ENCODE measurements around the gene STRADA.

- TF ChIP-seq CTCF (conservative IDR thresholded peaks at IDR 0.05 in 1 of 2, IDR thresholded peaks at IDR 0.05 in 1 of 2; ENCODE audit: low read depth in 1 of 2, low read length in 2 of 2): no peak
- TF ChIP-seq EZH2 (IDR thresholded peaks at IDR 0.05; ENCODE audit: low read length, missing control alignments): no peak
These were observed 22.6 kb downstream of the STRADA start for GRCh38 chr17:63718988-63719387.

Measured in fibroblast of lung (primary cell).